Right lobe of liver (tissue), 6 donors: Measurements from ENCODE around the gene QSER1. TPM values are rescaled to one million over a fixed set of nuclear protein-coding genes. Genes with fewer than 3 reads are reported as not detected.

Experiments used
- ATAC-seq, 4 donors: fragments of 200-7000 bp; cut with Tn5 transposase; one replicate each; pipeline ENCODE4 v1.9.1; 2020; ENCODE audit warnings: mild to moderate bottlenecking in 4 of 4, moderate library complexity in 4 of 4
- DNase-seq, 3 donors: peaks; one replicate each; pipeline ENCODE4 v3.0.0-alpha.2; 2020
- H3K27ac ChIP-seq, 3 donors: fragments of 200-600 bp; one replicate each; pipeline ENCODE4 v1.8.0; 2022
- H3K27me3 ChIP-seq, 2 donors: fragments of 200-600 bp; one replicate each; pipeline ENCODE4 v1.8.0; 2022
- H3K36me3 ChIP-seq, 4 donors: fragments of 200-600 bp; sonication (generic) in 1 of 4; one replicate each; pipeline versions ENCODE4 v1.5.1 to v1.8.0; 2017 to 2022; ENCODE audit warnings: control low read depth in 1 of 4
- H3K4me1 ChIP-seq, 4 donors: fragments of 200-600 bp; sonication (generic) in 1 of 4; one replicate each; pipeline versions ENCODE4 v1.5.1 to v1.8.0; 2017 to 2022; ENCODE audit warnings: control low read depth in 1 of 4
- H3K4me3 ChIP-seq, 3 donors: fragments of 200-600 bp; one replicate each; pipeline ENCODE4 v1.8.0; 2022
- H3K9me3 ChIP-seq, 4 donors: fragments of 200-600 bp; sonication (generic) in 1 of 4; one replicate each; pipeline versions ENCODE4 v1.5.1 to v1.8.0; 2017 to 2022; ENCODE audit warnings: control low read depth in 1 of 4
- POLR2A ChIP-seq: fragments of 450-650 bp; IDR thresholded peaks from one replicate; pipeline ENCODE4 v1.6.1; 2017; ENCODE audit warnings: antibody characterized with exemption, mild to moderate bottlenecking
- WGBS: methylation state at CpG from one replicate; pipeline ENCODE4 v1.1.6; 2018; ENCODE audit warnings: low coverage, low lambda C conversion rate; ENCODE audit not compliant: insufficient coverage; ENCODE audit errors: missing lambda C conversion rate; 5-methylcytosine and 5-hydroxymethylcytosine counted together
- intact Hi-C, 2 donors: fragments of 100-400 bp; cut with DNase I; formaldehyde crosslinking; loops; one replicate each; pipeline versions ENCODE4 v1.11.2 to v1.14.1; 2022
- total RNA-seq, 6 experiments: library from RNA; depleted of rRNA in 2 of 6; stranded (reverse); fragments of >200 nt in 2 of 6; fragmentation: NEBNext Ultra II Directional in 3 of 6; extraction: Animal tissue kit (Norgen Biotek cat#: 25700) in 3 of 6; gene quantifications; one replicate each; pipeline versions ENCODE4 v1.1.0 to v1.2.4, GENCODE V29; 2016 to 2023
- TF ChIP-seq, protein P1 (sequence below), 4 donors: fragments of 200-600 bp in 3 of 4; fragments of 450-650 bp in 1 of 4; IDR thresholded peaks; one replicate each; pipeline versions ENCODE4 v1.5.1 to v1.8.0; 2016 to 2022; ENCODE audit warnings: antibody characterized with exemption in 4 of 4, mild to moderate bottlenecking in 2 of 4
- donor health status: DM: no; HTN: yes; CAD: no.
- donor health status: DM: no; HTN: no; CAD: no.
- donor health status: DM: no; HTN: no; CAD: no.
- donor health status: DM: no; HTN: yes; CAD: no.
- donor health status: DM: no; HTN: yes; CAD: no.

Gene QSER1
- total RNA-seq, 6 experiments from 2014 or later: 7.7 to 12.8 (median 11.0) TPM

- Histone ChIP-seq H3K9me3 (no peaks in the 10 kb centered on the region), H3K27me3 (no peaks in the 10 kb centered on the region), H3K4me3 (no peak overlapping the region), H3K36me3 (no peaks in the 10 kb centered on the region), H3K4me1 (no peaks in the 10 kb centered on the region), H3K27ac (no peak overlapping the region)
- ATAC-seq (no peak), DNase-seq (no peak)
- WGBS: 90% methylated on average over 2 of the region's 2 CpGs
- intact Hi-C loops: no loop called here
- TF ChIP-seq, protein P1, sequence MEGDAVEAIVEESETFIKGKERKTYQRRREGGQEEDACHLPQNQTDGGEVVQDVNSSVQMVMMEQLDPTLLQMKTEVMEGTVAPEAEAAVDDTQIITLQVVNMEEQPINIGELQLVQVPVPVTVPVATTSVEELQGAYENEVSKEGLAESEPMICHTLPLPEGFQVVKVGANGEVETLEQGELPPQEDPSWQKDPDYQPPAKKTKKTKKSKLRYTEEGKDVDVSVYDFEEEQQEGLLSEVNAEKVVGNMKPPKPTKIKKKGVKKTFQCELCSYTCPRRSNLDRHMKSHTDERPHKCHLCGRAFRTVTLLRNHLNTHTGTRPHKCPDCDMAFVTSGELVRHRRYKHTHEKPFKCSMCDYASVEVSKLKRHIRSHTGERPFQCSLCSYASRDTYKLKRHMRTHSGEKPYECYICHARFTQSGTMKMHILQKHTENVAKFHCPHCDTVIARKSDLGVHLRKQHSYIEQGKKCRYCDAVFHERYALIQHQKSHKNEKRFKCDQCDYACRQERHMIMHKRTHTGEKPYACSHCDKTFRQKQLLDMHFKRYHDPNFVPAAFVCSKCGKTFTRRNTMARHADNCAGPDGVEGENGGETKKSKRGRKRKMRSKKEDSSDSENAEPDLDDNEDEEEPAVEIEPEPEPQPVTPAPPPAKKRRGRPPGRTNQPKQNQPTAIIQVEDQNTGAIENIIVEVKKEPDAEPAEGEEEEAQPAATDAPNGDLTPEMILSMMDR (IDR thresholded peaks at IDR 0.05): no peak
- no peak for TF ChIP-seq POLR2A
Measured at GRCh38 chr11:32982626-32983025, 90.0 kb downstream of the QSER1 start.

DNA sequence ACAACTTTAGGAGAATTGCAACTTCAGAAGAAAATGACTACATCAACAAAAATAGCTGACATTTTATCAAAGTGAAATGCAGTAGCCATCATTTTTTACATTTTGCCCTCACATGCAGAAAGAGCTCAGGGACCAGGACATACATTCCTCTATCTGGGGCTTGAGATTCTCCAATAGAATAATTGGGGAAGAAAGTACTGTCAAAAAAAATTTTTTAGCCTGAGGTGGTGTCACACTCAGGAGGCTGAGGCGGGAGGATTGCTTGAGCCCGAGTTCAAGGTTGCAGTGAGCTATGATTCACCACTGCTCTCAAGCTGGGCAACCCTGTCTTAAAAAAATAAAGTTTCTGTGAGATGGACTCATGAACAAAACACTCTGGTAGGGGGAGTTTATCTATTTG is 90.9 kb downstream of the QSER1 start:
- H3K4me1 ChIP-seq: no peaks in the 10 kb centered on the region
- intact Hi-C loops: no loop called here
- DNase-seq (no peak), ATAC-seq (no peak)
- TF ChIP-seq, protein P1 (IDR thresholded peaks at IDR 0.05): no peak
- no peak for TF ChIP-seq POLR2A
- no peaks in the 10 kb centered on the region for H3K9me3 ChIP-seq
- H3K36me3 ChIP-seq: no peaks in the 10 kb centered on the region
- no peaks in the 10 kb centered on the region for H3K27me3 ChIP-seq
- no peak overlapping the region for H3K27ac ChIP-seq
- whole genome bisulfite sequencing: 93% methylated on average over 2 of the region's 2 CpGs
- H3K4me3 ChIP-seq: no peak overlapping the region

DNA sequence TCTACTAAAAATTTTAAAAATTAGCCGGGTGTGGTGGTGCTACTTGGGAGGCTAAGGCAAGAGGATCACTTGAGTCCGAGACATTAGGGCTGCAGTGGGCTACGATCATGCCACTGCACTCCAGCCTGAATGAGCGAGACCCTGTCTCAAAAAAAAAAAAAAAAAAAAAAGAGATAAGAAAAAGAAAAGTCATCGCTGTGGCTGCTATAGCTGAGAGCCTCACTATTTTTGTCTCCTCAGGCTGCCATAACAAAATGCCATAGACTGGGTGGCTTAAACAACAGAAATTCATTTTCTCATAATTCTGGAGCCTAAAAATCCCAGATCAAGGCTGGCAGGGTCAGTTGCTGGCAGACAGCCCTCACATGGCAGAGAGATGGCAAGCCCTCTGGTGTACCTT is 93.0 kb downstream of the QSER1 start:
- Histone ChIP-seq H3K27me3 (no peaks in the 10 kb centered on the region), H3K4me1 (no peaks in the 10 kb centered on the region), H3K4me3 (no peak overlapping the region), H3K36me3 (no peaks in the 10 kb centered on the region), H3K27ac (no peak overlapping the region), H3K9me3 (no peaks in the 10 kb centered on the region)
- ATAC-seq: no peak
- intact Hi-C loops: no loop called here
- TF ChIP-seq, protein P1 (IDR thresholded peaks at IDR 0.05): no peak
- TF ChIP-seq POLR2A: no peak
- DNase-seq: no peak
- WGBS: 100% methylated on average over 5 of the region's 5 CpGs

- 92% methylated on average over 2 of the region's 8 CpGs for WGBS
- TF ChIP-seq POLR2A: no peak
- TF ChIP-seq, protein P1 (IDR thresholded peaks at IDR 0.05): no peak
- Histone ChIP-seq H3K9me3 (no peaks in the 10 kb centered on the region), H3K4me1 (no peaks in the 10 kb centered on the region), H3K27ac (no peak overlapping the region), H3K4me3 (no peak overlapping the region), H3K27me3 (no peaks in the 10 kb centered on the region), H3K36me3 (no peaks in the 10 kb centered on the region)
- ATAC-seq (no peak), DNase-seq (no peak)
- intact Hi-C loops: no loop called here
Measured at GRCh38 chr11:32987851-32988250, 95.2 kb downstream of the QSER1 start.

GRCh38 chr11:32990481-32990880 is 97.9 kb downstream of the QSER1 start:
- Histone ChIP-seq H3K4me1 (no peaks in the 10 kb centered on the region), H3K27me3 (no peaks in the 10 kb centered on the region), H3K27ac (no peak overlapping the region), H3K4me3 (no peak overlapping the region), H3K36me3 (no peaks in the 10 kb centered on the region), H3K9me3 (no peaks in the 10 kb centered on the region)
- 0% methylated on average over 1 of the region's 1 CpG for WGBS
- no peak for TF ChIP-seq POLR2A
- TF ChIP-seq, protein P1 (IDR thresholded peaks at IDR 0.05): no peak
- ATAC-seq: no peak
- intact Hi-C loops: no loop called here
- no peak for DNase-seq
